ENCODE results near the gene TBC1D4.

TBC1D4 gene

GRCh38 chr13:75482070-75482819 is at the start of gene TBC1D4:
TBC1D4 (minus strand) TSS chr13:75482169; CDS start chr13:75481767, 402 bp downstream.
- peak; percentile 42 for DNase-seq (ENCODE audit: low read depth)

GRCh38 chr13:75530549-75530961 is 48.6 kb upstream of the TBC1D4 start:
- no peak for DNase-seq (ENCODE audit: low read depth)

- no peak for DNase-seq (ENCODE audit: low read depth)
Observed at GRCh38 chr13:75521956-75522355, 40.0 kb upstream of the TBC1D4 start.

GRCh38 chr13:75518439-75519088 is 36.6 kb upstream of the TBC1D4 start:
- DNase-seq (ENCODE audit: low read depth) = no peak

GRCh38 chr13:75514080-75514995 is 32.4 kb upstream of the TBC1D4 start:
- DNase-seq (ENCODE audit: low read depth) = no peak

- DNase-seq (ENCODE audit: low read depth) = no peak
Observed at GRCh38 chr13:75513271-75513670, 31.3 kb upstream of the TBC1D4 start.

- DNase-seq (ENCODE audit: low read depth) = no peak
Observed at GRCh38 chr13:75512253-75512652, 30.3 kb upstream of the TBC1D4 start.

- no peak for DNase-seq (ENCODE audit: low read depth)
Observed at GRCh38 chr13:75511051-75511625, 29.2 kb upstream of the TBC1D4 start.

GRCh38 chr13:75508002-75508548 is 26.1 kb upstream of the TBC1D4 start:
- DNase-seq (ENCODE audit: low read depth) = no peak

GRCh38 chr13:75507027-75508001 is 25.3 kb upstream of the TBC1D4 start:
- no peak for DNase-seq (ENCODE audit: low read depth)

GRCh38 chr13:75506018-75506417 is 24.0 kb upstream of the TBC1D4 start:
- DNase-seq (ENCODE audit: low read depth) = no peak

GRCh38 chr13:75505327-75505726 is 23.4 kb upstream of the TBC1D4 start:
- no peak for DNase-seq (ENCODE audit: low read depth)

GRCh38 chr13:75495938-75496337 is 14.0 kb upstream of the TBC1D4 start:
- peak; percentile 24 for DNase-seq (ENCODE audit: low read depth)

GRCh38 chr13:75494491-75494890 is 12.5 kb upstream of the TBC1D4 start:
- no peak for DNase-seq (ENCODE audit: low read depth)

GRCh38 chr13:75493156-75493555 is 11.2 kb upstream of the TBC1D4 start:
- no peak for DNase-seq (ENCODE audit: low read depth)

GRCh38 chr13:75492389-75492788 is 10.4 kb upstream of the TBC1D4 start:
- DNase-seq (ENCODE audit: low read depth) = no peak

- no peak for DNase-seq (ENCODE audit: low read depth)
Observed at GRCh38 chr13:75491376-75491775, 9.4 kb upstream of the TBC1D4 start.

GRCh38 chr13:75489502-75490263 is 7.7 kb upstream of the TBC1D4 start:
- DNase-seq (ENCODE audit: low read depth) = no peak

- no peak for DNase-seq (ENCODE audit: low read depth)
Observed at GRCh38 chr13:75486146-75487062, 4.4 kb upstream of the TBC1D4 start.

Measured in HS-5 (cell line).